ENCODE data around the gene OTX2. TPM values are rescaled to one million over a fixed set of nuclear protein-coding genes. Genes with fewer than 3 reads are reported as not detected.

Gene OTX2
- total and polyA plus RNA-seq, 2 of the 4 experiments (the other 2 are of a cell fraction), result not detected

DNA sequence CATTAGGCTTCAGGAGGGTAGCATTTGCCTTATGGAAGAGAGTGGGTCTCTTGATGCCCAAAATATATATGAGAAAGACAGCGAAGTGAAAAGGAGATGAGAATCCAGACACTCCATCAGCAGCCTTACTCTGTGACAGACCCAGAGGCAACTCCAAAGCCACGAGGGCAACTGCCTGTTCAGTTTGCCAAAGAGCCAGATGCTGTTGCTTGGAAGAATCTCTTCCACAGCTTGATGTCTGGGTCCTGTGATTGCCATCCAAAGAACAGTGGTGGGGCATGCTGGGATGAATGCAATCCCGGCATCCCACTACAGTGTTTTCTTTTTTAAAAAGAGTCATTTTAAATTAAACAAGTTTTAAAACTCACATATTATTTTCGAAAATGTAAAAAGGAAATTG lies 10.9 kb upstream of the OTX2 start:
- dilution Hi-C loops (cut with HindIII; ENCODE audit: low sequenced_read_pairs, unreplicated experiment), result no loop called here
- Histone ChIP-seq H2BK5ac (ENCODE audit: low read depth, low read length, poor library complexity, severe bottlenecking) (no peak overlapping the region), H4K5ac (ENCODE audit: low read depth, low read length) (no peak overlapping the region), H3K14ac (replicated peaks; ENCODE audit: low read depth, low read length) (no peak overlapping the region), H2BK20ac (ENCODE audit: low read depth, low read length) (no peak overlapping the region), H3K36me3 (ENCODE audit: control insufficient read depth, insufficient read depth, low read length) (no peaks in the 10 kb centered on the region), H2AFZ (replicated peaks; ENCODE audit: low read length, poor library complexity) (no peak overlapping the region), H2AK5ac (ENCODE audit: low read depth, low read length) (no peak overlapping the region), H3K4me2 (ENCODE audit: low read depth, low read length) (no peak overlapping the region), H4K91ac (ENCODE audit: insufficient read depth, low read depth, low read length) (no peak overlapping the region), H3K9ac (ENCODE audit: low read depth, low read length) (no peak overlapping the region), H3K4me3 (ENCODE audit: insufficient read depth, low read depth, low read length) (no peak overlapping the region), H3K23ac (ENCODE audit: low read depth, low read length) (no peak overlapping the region), H2BK120ac (ENCODE audit: low read depth, low read length) (no peak overlapping the region), H2BK15ac (ENCODE audit: low read depth, low read length) (no peak overlapping the region), H3K27ac (ENCODE audit: insufficient read depth, low read length) (no peak overlapping the region), H3K56ac (ENCODE audit: extremely low read depth, insufficient read depth, low read length) (no peak overlapping the region), H4K20me1 (ENCODE audit: insufficient read depth, low read length) (no peaks in the 10 kb centered on the region), H3K9me3 (ENCODE audit: control insufficient read depth, insufficient read depth, low read length) (no peaks in the 10 kb centered on the region), H3K18ac (ENCODE audit: low read depth, low read length) (no peak overlapping the region), H4K8ac (ENCODE audit: low read depth in 2 of 2, low read length in 2 of 2) (no peak overlapping the region), H3K9me1 (ENCODE audit: insufficient read depth, low read length) (no peaks in the 10 kb centered on the region), H3K4ac (ENCODE audit: low read depth, low read length) (no peak overlapping the region), H3K27me3 (ENCODE audit: control insufficient read depth, insufficient read depth, low read length) (peaks cover 24% of the 10 kb centered on the region), H3K79me1 (ENCODE audit: low read depth in 1 of 2, low read length in 2 of 2) (no peaks in the 10 kb centered on the region), H3K4me1 (ENCODE audit: control insufficient read depth, insufficient read depth, low read length) (no peaks in the 10 kb centered on the region), H2AK9ac (replicated peaks; ENCODE audit: low read depth, low read length, poor library complexity) (no peak overlapping the region)
- ChIA-PET POLR2A (ENCODE audit: unreplicated experiment) (no interaction called here), CTCF (no interaction called here)
- no peak for DNase-seq
- BruUV-seq (replicated peaks), result no TSS peak
- no peak for ATAC-seq (ENCODE audit: low read depth)
- in situ Hi-C loops (cut with MboI; ENCODE audit: low sequenced_read_pairs), result no loop called here
- no peak for TF ChIP-seq MAFK (IDR thresholded peaks at IDR 0.05; ENCODE audit: low read depth, low read length)
- TF ChIP-seq, protein P1, sequence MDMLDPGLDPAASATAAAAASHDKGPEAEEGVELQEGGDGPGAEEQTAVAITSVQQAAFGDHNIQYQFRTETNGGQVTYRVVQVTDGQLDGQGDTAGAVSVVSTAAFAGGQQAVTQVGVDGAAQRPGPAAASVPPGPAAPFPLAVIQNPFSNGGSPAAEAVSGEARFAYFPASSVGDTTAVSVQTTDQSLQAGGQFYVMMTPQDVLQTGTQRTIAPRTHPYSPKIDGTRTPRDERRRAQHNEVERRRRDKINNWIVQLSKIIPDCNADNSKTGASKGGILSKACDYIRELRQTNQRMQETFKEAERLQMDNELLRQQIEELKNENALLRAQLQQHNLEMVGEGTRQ (IDR thresholded peaks at IDR 0.05; ENCODE audit: low read depth, low read length), result no peak
- TF ChIP-seq NFE2L2 (IDR thresholded peaks at IDR 0.05; ENCODE audit: low read depth, low read length), result no peak
- TF ChIP-seq CHD1 (IDR thresholded peaks at IDR 0.05; ENCODE audit: low read depth, low read length), result no peak
- TF ChIP-seq FOS (IDR thresholded peaks at IDR 0.05; ENCODE audit: low read depth, low read length), result no peak
- no peak for TF ChIP-seq RAD21 (IDR thresholded peaks at IDR 0.05; ENCODE audit: low read length)
- no peak for TF ChIP-seq RCOR1 (IDR thresholded peaks at IDR 0.05; ENCODE audit: insufficient replicate concordance, low read length)
- TF ChIP-seq SMC3 (IDR thresholded peaks at IDR 0.05; ENCODE audit: low read depth, low read length), result no peak
- no peak for TF ChIP-seq MAZ (IDR thresholded peaks at IDR 0.05; ENCODE audit: borderline replicate concordance, low read depth, low read length)
- no peak for TF ChIP-seq CEBPB (IDR thresholded peaks at IDR 0.05; ENCODE audit: low read depth, low read length)
- no peak for TF ChIP-seq BHLHE40 (IDR thresholded peaks at IDR 0.05; ENCODE audit: low read depth, low read length)
- TF ChIP-seq POLR2A (IDR thresholded peaks at IDR 0.05; ENCODE audit: low read depth, low read length), result no peak
- TF ChIP-seq, protein P2, sequence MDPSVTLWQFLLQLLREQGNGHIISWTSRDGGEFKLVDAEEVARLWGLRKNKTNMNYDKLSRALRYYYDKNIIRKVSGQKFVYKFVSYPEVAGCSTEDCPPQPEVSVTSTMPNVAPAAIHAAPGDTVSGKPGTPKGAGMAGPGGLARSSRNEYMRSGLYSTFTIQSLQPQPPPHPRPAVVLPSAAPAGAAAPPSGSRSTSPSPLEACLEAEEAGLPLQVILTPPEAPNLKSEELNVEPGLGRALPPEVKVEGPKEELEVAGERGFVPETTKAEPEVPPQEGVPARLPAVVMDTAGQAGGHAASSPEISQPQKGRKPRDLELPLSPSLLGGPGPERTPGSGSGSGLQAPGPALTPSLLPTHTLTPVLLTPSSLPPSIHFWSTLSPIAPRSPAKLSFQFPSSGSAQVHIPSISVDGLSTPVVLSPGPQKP (IDR thresholded peaks at IDR 0.05; ENCODE audit: borderline replicate concordance, low read depth, low read length), result no peak
- TF ChIP-seq, protein P3, sequence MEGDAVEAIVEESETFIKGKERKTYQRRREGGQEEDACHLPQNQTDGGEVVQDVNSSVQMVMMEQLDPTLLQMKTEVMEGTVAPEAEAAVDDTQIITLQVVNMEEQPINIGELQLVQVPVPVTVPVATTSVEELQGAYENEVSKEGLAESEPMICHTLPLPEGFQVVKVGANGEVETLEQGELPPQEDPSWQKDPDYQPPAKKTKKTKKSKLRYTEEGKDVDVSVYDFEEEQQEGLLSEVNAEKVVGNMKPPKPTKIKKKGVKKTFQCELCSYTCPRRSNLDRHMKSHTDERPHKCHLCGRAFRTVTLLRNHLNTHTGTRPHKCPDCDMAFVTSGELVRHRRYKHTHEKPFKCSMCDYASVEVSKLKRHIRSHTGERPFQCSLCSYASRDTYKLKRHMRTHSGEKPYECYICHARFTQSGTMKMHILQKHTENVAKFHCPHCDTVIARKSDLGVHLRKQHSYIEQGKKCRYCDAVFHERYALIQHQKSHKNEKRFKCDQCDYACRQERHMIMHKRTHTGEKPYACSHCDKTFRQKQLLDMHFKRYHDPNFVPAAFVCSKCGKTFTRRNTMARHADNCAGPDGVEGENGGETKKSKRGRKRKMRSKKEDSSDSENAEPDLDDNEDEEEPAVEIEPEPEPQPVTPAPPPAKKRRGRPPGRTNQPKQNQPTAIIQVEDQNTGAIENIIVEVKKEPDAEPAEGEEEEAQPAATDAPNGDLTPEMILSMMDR (conservative IDR thresholded peaks at IDR 0.05; ENCODE audit: low read depth, low read length), result no peak
- TF ChIP-seq MXI1 (IDR thresholded peaks at IDR 0.05; ENCODE audit: borderline replicate concordance, low read depth, low read length), result no peak
- no peak for TF ChIP-seq RFX5 (IDR thresholded peaks at IDR 0.05; ENCODE audit: low read depth, low read length)
- intact Hi-C loops (cut with micrococcal nuclease), result no loop called here
- WGBS, 2 experiments (ENCODE audit: extremely low coverage in 2 of 2, insufficient read length in 1 of 2), result no CpG with 5 or more reads among the region's 4 CpGs

Data from IMR-90 (cell line).